NOMO-1 (cell line): ENCODE data around the gene SPATA7.

Source experiments
- DNase-seq, 2 experiments: peaks; one replicate each; lab custom pipeline; 2025; ENCODE audit not compliant: unreplicated experiment in 2 of 2; lab: John Stamatoyannopoulos, UW

The SPATA7 gene

DNA sequence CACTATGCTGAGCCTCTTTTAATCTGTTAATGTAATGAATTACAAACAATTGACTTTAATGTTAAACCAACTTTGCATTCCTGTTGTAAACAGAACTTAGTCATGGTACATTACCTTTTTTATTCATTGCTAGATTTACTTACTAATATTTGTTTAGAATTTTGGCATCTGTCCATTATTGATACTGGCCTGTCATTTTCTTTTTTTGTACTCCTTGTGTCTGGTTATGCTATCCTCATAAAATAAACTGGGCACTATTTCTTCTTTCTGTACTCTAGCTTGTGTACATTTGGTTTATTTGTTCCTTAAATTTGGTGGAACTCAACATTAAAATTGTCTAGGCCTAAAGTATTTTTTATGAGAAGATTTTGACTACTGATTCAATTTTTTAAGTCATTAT is 32.1 kb downstream of the SPATA7 start:
- DNase-seq = no peak

DNA sequence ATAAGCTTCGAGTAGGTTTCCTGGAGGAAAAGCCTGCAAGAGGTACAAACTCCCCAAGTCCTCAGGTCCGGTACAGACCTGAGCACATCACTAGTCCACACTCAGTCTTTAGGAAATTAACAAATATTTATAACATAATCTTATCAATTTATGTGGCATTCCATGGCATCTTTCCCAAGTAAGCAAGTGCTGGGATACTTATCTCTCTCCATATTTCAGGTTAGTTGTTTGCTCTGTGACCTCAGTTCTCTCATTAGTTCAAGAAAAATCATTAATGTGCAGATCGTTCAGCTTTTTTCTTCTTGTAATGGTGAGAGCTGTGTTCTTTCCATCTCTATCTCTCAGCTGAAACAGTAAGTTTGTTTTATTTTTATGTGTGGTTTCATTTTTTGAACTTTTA is 34.7 kb downstream of the SPATA7 start:
- DNase-seq = no peak

DNA sequence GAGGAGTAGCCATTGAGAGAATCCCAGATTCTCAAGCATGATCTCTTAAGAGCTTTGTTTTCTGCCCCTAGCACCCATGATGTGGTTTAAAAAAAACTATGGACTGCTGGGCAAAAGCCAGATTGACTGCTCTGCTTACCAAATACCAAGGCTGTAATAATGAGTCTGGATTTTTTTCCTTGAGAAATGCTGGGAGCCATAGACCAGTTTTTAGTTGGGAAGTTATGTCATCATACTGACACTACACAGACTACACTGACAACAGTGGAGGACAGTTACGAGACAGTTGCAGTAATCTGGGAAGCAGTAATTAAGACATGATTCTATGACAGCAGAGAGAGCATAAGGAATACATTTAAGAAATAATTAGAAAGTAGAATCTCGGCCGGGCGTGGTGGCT is 35.8 kb downstream of the SPATA7 start:
- DNase-seq = no peak

DNA sequence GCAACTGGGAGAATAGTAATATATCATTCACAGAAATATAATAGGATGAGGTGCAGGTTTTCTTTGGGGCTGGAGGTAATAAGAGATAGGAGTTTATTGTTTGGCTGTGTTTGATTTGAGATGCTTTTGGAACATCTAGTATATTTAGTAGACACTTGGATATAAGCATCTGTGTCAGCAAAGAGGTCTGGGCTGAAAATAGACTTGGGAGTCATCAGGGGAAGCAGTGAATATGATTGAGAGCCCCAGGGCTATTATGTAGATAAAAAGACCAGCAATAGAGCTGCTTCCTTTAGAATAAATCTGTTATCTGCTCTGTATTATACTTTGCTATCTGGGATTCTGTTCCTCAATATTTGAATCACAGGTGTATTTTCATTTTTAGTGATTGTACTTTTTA is 36.6 kb downstream of the SPATA7 start:
- no peak for DNase-seq

DNA sequence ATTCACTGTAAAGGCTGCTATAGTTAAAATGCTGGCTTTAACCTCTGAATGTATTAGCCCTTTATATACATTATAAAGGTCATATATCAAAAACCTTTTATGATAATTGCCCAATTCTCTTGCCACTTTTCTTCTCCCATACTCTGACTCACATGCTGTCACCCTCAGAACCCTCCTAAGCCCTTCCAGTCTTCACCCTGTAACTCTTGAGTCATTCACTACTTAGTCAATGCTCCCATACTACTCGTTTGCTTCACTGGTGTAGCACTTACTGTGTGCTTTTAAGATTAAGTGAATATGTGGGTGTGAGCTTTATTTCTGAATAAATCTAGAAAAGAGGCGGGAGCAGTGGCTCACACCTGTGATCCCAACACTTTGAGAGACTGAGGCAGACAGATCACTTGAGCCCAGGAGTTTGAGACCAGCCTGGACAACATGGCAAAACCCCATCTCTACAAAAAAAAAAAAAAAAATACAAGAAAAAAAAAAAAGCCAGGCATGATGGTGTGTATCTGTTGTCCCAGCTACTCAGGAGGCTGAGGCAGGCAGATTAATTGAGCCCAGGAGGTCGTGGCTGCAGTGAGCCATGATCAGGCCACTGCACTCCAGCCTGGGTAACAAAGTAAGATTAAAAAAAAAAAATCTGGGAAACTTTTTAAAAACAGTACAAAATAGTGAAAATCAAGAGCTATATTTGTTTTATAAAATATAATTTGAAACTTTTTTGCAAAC is 37.6 kb downstream of the SPATA7 start:
- no peak for DNase-seq

DNA sequence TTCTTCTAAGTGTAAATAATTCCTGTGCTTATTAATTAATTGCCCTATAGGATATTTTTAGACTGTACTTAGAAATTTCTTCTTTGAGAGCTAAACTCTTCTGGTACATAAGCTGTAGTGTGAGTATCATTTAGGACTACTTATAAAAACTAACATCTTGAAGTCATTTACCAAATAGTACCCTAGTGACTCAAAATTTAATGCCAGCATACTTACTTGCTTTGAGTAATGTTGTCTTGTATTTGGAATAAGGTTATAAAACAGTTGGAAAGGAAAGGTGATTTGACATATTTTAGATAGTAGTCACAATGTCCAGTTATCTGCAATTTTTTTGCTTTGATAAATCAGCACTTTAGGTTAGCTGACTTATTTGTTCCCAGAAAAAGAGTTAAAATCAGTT is 39.1 kb downstream of the SPATA7 start:
- no peak for DNase-seq

DNA sequence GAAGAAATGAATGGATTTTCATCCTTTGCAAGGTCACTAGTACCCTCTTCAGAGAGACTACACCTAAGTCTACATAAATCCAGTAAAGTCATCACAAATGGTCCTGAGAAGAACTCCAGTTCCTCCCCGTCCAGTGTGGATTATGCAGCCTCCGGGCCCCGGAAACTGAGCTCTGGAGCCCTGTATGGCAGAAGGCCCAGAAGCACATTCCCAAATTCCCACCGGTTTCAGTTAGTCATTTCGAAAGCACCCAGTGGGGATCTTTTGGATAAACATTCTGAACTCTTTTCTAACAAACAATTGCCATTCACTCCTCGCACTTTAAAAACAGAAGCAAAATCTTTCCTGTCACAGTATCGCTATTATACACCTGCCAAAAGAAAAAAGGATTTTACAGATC is 40.8 kb downstream of the SPATA7 start:
- DNase-seq = no peak

DNA sequence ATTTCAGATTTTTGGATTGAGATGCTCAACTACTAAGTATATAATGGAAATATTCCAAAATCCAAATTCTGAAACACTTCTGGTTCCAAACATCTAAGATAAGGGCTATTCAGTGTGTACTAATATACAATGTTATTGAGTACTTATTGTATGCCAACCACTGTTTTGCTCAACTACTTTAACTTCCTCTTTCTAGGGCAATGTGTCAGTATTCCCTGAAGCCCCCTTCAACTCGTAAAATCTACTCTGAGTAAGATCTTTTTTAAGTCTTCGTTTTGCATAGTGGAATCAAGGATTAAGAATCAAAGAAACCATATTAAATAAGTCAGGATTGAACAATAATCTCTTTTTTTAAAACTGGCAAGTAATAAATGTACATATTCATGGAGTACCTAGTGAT is 45.5 kb downstream of the SPATA7 start:
- peak in 1 of 2 experiments; percentile 4 for DNase-seq

DNA sequence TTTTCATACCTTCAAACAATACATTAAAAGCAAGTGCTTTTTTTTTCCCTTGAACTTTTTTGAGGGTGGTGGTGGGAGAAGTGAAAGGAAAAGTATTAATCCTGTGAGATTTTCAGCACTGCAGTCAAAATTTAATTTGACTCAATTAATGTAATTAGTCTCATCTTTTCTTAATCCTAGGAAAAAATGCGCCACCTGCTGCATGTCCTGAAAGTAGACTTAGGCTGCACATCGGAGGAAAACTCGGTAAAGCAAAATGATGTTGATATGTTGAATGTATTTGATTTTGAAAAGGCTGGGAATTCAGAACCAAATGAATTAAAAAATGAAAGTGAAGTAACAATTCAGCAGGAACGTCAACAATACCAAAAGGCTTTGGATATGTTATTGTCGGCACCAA is 52.2 kb downstream of the SPATA7 start:
- DNase-seq = no peak

DNA sequence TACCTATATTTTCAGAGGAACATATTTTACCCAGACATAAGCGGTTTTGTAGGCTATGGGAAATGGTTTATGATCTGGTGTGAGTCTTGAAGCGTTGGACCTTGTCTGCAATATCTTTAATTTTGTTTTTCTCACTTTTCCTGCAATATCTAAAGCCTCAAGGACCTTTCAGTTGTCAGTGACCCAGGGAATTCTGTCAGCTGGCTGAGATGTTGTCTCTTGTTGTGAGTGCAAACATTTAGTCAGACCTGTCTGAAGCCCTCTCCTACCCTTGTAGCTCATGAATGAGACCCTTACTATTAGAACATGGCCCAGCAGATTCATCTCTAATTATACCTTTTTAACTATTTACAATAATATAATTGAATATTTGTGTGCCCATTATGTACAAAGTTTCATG is 53.6 kb downstream of the SPATA7 start:
- no peak for DNase-seq

DNA sequence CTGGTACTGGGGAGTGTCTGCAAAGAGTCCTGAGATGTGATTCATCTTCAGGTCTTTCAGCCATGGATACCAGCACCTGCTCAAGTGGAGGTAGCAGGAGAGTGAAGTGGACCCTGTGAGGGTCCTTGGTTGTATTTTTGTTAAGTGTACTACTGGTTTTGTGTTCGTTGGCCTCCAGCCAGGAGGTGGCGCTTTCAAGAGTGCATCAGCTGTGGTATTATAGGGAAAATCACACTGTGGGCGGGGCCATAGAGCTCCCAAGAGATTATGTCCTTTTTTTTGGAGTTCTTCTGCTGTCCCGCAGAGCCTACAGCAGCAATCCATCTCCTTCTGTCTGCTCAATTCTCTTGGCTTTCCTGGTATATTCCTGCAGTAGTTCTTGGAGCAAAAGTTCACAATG is 66.8 kb downstream of the SPATA7 start:
- DNase-seq = no peak

DNA sequence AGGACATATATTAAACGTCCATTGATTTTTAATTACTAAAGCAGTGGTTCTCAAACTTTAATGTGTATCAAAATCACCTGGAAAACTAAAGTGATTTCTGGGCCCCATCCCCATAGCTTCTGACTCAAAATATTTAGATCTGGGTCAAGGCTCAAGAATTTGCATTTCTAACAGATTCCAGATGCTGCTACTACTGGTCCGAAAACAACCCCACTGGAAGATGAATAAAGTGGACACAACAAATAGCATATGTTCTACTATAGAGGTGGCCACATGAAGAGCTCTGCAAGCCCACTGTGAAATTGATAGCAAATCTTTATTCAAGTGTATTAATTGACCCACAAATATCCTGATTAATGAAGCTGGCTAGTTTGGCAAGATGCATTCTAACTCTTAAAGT is 69.4 kb downstream of the SPATA7 start:
- DNase-seq = no peak

DNA sequence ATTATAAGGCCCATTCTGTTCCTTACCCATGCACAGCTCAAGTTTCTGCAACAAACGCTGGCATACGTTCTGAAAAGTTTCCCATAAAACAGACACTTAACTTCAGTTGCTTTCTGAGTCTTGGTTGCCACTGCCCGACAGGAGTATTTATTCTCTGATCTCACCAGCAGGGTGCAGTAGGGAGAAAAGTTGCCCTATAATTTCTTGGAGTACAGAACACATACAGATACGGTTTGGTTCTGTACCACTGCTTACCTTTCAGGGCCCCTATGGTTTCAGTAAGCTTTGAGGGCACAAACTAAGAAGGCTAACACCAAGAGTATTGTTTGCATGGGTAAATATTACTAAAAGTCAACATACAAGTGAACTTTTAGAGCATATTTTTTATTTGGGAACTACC is 77.9 kb downstream of the SPATA7 start:
- DNase-seq = peak in 1 of 2 experiments; percentile 15

DNA sequence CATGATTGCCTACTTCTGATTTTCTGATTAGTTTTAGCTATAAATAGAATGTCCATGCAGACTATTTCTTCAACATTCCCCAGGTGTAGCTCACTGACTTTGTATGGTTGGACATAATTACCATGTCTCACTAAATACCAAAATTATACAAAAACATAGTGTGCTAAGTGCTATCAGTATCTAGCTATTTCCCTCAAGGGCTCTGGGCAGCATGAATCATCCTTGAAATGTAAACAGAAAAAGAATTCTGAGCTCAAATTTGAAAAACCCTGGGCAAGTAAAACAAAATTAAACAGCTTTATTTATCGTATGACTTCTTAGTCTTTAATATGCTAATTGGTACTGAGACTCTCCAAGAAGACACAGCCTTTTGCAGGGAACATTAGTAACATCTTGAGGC is 82.9 kb downstream of the SPATA7 start:
- no peak for DNase-seq

DNA sequence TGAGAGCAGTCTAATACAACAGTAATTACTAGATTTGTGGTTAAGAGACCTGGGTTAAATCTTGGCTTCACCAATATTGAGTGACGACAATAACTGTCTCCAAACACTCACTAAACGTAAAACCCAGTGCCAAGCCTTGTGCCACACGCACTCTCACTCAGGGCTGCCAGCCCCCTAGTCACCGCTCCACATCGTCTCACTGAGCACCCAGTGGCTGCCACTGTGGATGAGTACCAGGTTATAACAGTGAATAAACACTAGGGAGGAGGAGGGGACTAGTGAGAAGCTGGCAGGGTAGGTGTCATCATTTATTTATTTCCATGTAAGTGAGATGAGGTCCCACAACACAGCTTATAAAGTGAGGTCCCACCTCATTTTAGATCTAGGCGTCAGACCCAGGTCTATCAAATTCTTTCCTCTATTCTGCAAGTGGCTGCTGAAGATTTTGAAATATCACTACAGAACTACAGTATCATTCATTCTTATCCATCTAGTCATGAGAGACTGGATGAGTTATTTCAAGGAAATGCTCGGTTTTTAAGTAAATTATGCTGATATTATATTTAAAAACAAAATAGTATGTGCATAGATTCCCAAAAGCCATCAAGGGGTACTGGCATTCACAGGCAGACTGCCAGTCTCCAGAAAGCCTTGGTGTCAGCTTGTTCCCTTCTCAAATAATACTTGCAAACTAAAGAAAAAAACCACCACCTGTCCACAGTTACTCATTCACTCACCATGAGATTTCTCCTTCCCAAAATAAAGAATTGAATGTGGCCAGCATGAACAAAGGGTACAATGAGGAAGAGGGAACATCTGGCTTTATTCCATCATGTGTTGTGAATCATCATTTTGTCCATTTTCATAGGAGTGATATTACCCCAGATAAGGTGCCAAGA is 85.3 kb downstream of the SPATA7 start:
- DNase-seq = no peak

DNA sequence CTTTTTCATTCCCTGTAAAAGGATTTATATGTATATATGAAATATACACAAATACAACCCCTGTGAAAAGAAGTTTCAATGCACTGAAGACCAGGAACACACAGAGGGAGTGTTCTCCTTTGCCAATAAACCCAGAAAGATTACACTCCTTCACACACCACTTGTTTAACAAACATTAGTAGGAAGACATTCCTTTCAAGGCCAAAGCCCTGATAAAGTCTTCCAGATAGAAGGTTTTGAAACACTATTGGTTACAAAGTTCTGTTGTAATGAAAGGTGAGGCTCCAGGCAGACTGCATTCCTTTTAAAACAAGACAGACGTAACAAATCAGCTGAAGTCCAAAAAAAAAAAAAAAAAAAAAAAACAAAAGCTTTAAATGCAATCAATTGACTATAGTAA is 88.3 kb downstream of the SPATA7 start:
- no peak for DNase-seq

DNA sequence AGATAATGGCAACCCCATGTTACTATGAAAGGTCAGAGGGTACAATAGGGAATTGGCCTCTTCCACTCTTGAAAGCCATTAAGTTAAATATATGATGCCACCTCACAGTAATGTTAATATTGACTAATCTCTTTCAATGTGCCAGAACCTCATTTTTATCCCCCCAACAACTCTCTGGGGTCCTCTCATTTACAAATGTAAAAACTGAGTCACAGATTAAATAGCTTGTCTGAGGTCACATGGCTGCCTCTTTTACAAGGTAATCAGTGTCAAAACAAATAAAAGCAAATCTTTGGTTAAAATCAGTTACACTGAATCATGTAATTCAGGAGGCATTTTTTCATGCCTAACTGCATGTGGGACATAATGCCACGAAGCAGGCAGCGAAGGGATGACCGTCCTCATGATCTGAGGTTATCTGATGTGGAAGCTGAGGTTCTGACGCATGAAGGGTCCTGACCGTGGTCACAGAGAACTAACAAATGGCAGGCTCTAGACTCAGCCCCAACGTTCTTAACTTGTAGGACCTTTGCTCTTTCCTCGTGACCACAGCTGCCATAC is 90.8 kb downstream of the SPATA7 start:
- no peak for DNase-seq

DNA sequence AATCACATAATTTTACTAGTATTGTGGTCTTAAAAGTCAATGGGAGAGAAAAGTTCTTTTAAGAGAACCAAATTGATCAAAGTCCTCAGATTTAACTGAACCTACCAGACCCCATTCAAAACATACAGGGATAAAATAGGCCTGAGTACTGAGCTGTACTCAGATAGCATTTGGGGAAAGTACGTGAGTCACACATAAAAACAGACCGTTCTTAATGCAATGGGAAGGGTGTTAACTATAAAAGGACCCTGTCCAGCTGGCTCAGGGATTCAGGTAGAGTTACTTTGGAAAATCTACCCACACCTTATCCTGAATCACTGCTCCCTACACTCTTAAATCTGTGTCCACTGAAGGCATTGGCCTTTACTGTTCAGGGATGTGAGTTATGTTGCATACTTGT is 91.4 kb downstream of the SPATA7 start:
- DNase-seq = no peak

DNA sequence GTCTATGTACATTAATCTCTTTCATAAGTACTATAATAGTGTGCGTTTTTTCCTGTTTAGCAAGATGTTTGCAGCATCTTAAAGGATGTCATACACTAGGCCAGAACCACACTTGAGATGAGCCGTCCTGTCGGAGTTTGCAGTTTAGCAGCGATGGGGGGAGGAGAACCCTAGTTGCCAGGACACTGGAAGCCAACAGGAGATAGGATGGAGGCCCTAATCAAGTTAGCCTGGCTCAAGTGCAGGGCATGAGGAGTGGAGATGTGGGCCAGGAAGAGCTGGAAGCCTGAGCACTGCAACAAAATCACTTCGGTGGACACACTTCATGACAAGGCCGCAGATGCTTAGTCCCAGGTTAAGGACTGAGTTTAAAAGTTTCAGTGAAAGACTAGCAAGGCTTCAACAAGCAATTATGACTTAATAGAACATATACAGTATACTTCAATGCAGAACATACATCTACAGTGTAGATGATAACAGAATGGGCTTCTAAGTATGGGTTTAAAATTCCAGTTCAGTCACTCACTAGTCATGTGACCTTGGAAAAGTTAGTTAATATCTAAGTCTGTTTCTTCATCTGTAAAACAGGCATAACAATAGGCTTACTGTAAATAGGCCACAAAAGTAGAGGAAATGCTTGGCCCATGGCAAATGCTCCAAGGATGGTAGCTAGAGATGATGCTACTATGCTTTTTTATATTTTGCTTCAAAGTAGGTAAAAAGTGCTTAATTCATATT is 92.2 kb downstream of the SPATA7 start:
- no peak for DNase-seq

DNA sequence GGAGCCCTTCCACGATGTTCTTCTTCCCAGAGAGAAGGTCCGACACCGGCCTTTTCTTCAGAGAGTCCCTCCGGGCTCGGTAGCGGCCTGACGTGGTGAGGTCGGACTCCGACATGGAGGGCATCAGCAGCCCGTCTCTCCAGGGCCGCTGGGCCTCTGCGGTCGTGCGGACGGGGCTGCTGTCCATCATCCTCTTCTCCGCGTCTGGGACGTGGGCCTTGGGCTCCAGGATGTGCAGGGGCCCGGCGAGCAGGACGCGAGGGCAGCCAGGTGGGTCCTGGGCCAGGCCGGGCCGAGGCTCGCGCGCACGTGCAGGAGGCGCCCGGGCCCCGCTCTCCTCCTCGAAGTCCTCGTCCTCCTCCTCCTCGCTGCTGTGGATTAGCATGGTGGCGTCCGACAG is 93.5 kb downstream of the SPATA7 start:
- no peak for DNase-seq

DNA sequence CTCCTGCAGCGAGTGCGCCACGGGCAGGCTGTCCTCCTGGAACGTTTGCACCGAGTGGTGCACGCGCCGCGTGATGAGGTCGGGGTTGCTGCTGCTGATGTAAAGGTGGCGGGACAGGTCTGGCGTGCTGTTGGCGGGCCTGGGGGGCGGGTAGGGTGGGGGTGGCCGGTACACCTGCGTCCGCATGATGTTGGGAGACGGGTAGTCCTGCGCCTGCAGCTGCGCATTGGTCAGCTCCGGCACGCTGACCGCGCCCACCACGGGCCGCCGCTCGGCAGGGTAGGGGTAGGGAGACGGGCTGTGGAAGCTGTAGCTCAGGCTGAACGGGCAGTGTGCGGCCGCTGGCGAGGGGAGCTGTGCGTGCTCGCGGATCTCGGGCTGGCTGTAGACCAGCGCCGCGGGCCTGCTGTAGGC is 94.1 kb downstream of the SPATA7 start:
- DNase-seq = no peak
